Keratinocyte (primary cell): ENCODE results near the gene FAM186B. TPM values are rescaled to one million over a fixed set of nuclear protein-coding genes. Genes with fewer than 3 reads are reported as not detected.

Source experiments
- DNase-seq: peaks from one replicate; pipeline ENCODE4 v3.0.0-alpha.2; 2011; ENCODE audit warnings: low read depth, missing footprints, low spot score
- FAIRE-seq: peaks from 2 replicates; lab custom pipeline; 2011; peaks lifted over from hg19 to GRCh38; lab: Jason Lieb, UNC
- H2AFZ ChIP-seq: 2 replicates; pipeline ENCODE4 v1.6.0; 2012; ENCODE audit warnings: low read length, control low read depth, inconsistent platforms; ENCODE audit not compliant: control insufficient read depth
- H3K27ac ChIP-seq: 2 replicates; pipeline ENCODE4 v1.5.1; 2011; ENCODE audit warnings: low read length; ENCODE audit not compliant: control insufficient read depth, insufficient read depth
- H3K27me3 ChIP-seq: 3 replicates; pipeline ENCODE4 v1.6.0; 2011; ENCODE audit warnings: low read length; ENCODE audit not compliant: control insufficient read depth, insufficient read depth; ENCODE audit errors: extremely low read depth
- H3K36me3 ChIP-seq, 2 experiments: 2 replicates in 1 of 2; 3 replicates in 1 of 2; pipeline ENCODE4 v1.5.1; 2011; ENCODE audit warnings: low read length in 2 of 2, mild to moderate bottlenecking in 1 of 2; ENCODE audit not compliant: control insufficient read depth in 2 of 2, insufficient read depth in 2 of 2; ENCODE audit errors: extremely low read depth in 1 of 2
- H3K4me1 ChIP-seq: 3 replicates; pipeline ENCODE4 v1.5.1; 2011; ENCODE audit warnings: low read length; ENCODE audit not compliant: control insufficient read depth, insufficient read depth; ENCODE audit errors: extremely low read depth
- H3K4me2 ChIP-seq: 3 replicates; pipeline ENCODE4 v1.6.0; 2011; ENCODE audit warnings: low read depth, low read length; ENCODE audit not compliant: control insufficient read depth, insufficient read depth; ENCODE audit errors: extremely low read depth
- H3K4me3 ChIP-seq, 3 experiments: fragments of 200-600 bp in 1 of 3; sonication (generic) in 1 of 3; 2 replicates in 2 of 3; 3 replicates in 1 of 3; pipeline ENCODE4 v1.5.1; 2011 to 2016; ENCODE audit warnings: low read length in 3 of 3, mild to moderate bottlenecking in 3 of 3, control low read depth in 2 of 3, inconsistent platforms in 1 of 3, low read depth in 1 of 3, mixed read lengths in 1 of 3, mixed run types in 1 of 3, moderate library complexity in 1 of 3; ENCODE audit not compliant: control insufficient read depth in 2 of 3, insufficient read depth in 2 of 3; ENCODE audit errors: extremely low read depth in 1 of 3
- H3K79me2 ChIP-seq: 2 replicates; pipeline ENCODE4 v1.6.0; 2012; ENCODE audit warnings: low read length; ENCODE audit not compliant: control insufficient read depth, insufficient read depth
- H3K9ac ChIP-seq: 3 replicates; pipeline ENCODE4 v1.6.0; 2011; ENCODE audit warnings: low read length; ENCODE audit not compliant: control insufficient read depth, insufficient read depth; ENCODE audit errors: extremely low read depth
- H3K9me1 ChIP-seq: 3 replicates; pipeline ENCODE4 v1.6.0; 2011; ENCODE audit warnings: low read length; ENCODE audit not compliant: control insufficient read depth, insufficient read depth; ENCODE audit errors: extremely low read depth
- H3K9me3 ChIP-seq: 2 replicates; pipeline ENCODE4 v1.5.1; 2012; ENCODE audit warnings: low read depth, low read length; ENCODE audit not compliant: control insufficient read depth
- H4K20me1 ChIP-seq: 3 replicates; pipeline ENCODE4 v1.6.0; 2011; ENCODE audit warnings: low read length; ENCODE audit not compliant: control insufficient read depth, insufficient read depth; ENCODE audit errors: extremely low read depth
- CTCF ChIP-seq, 3 experiments: IDR thresholded peaks in 1 of 3; conservative IDR thresholded peaks in 1 of 3; optimal IDR thresholded peaks in 1 of 3; 2 replicates in 2 of 3; 3 replicates in 1 of 3; pipeline versions ENCODE3 to v1.5.1; 2011; ENCODE audit warnings: low read length in 3 of 3, mild to moderate bottlenecking in 3 of 3, moderate library complexity in 2 of 3, control low read depth in 1 of 3, inconsistent platforms in 1 of 3; ENCODE audit not compliant: insufficient read depth in 2 of 3; ENCODE audit errors: extremely low read depth in 1 of 3
- EZH2 ChIP-seq: IDR thresholded peaks from one replicate; pipeline ENCODE4 v1.6.1; 2012; ENCODE audit warnings: inconsistent platforms, mild to moderate bottlenecking, low read length, moderate library complexity
- dilution Hi-C: fragments of 300-500 bp; cut with MboI; formaldehyde crosslinking; loops from one replicate; pipeline ENCODE4 v1.7.0; 2020; ENCODE audit warnings: low sequenced_read_pairs; ENCODE audit not compliant: extremely low pct_ligation_motif_present
- polyA plus RNA-seq, 5 experiments: library from polyadenylated mRNA; depleted of rRNA in 3 of 5; stranded (reverse) in 3 of 5; stranded (forward) in 1 of 5; unstranded in 1 of 5; fragments of >200 nt; gene quantifications; 1 replicate in 1 of 5; 2 replicates in 3 of 5; 3 replicates in 1 of 5; pipeline versions ENCODE4 v1.2.1 to v1.2.3, GENCODE V29; 2011 to 2012; ENCODE audit warnings: missing spikeins in 2 of 5, low read depth in 1 of 5, low replicate concordance in 1 of 5

Gene FAM186B
- polyA plus RNA-seq, 1 donor (not counting 4 experiments of a cell fraction or from before 2014, with no cell fraction given) = 0.13 TPM

- Histone ChIP-seq H3K27me3 (no peaks in the 10 kb centered on the region), H3K9me1 (no peaks in the 10 kb centered on the region), H4K20me1 (no peaks in the 10 kb centered on the region), H3K4me2 (no peak overlapping the region), H3K4me1 (peaks cover under 1% of the 10 kb centered on the region), H3K9ac (no peak overlapping the region), H3K79me2 (no peaks in the 10 kb centered on the region), H3K27ac (no peak overlapping the region), H3K36me3 (peaks cover 37 to 48% of the 10 kb centered on the region in 2 experiments), H3K4me3 (no peak overlapping the region), H3K9me3 (no peaks in the 10 kb centered on the region), H2AFZ (no peak overlapping the region)
- dilution Hi-C loops = no loop called here
- FAIRE-seq (no peak), DNase-seq (no peak)
- TF ChIP-seq EZH2 (no peak), CTCF (optimal IDR thresholded peaks at IDR 0.05 in 1 of 3, IDR thresholded peaks at IDR 0.05 in 1 of 3, conservative IDR thresholded peaks at IDR 0.05 in 1 of 3; ENCODE audit: extremely low read depth in 1 of 3, insufficient read depth in 2 of 3, low read length in 3 of 3) (no peak)
Observed at GRCh38 chr12:49636574-49636973, 31.1 kb upstream of the FAM186B start.

- no peak overlapping the region for H3K4me3 ChIP-seq
- H4K20me1 ChIP-seq = no peaks in the 10 kb centered on the region
- H3K9ac ChIP-seq = no peak overlapping the region
- H3K27ac ChIP-seq = no peak overlapping the region
- no peaks in the 10 kb centered on the region for H3K9me1 ChIP-seq
- no peak overlapping the region for H3K4me2 ChIP-seq
- no peaks in the 10 kb centered on the region for H3K27me3 ChIP-seq
- FAIRE-seq = no peak
- H3K9me3 ChIP-seq = no peaks in the 10 kb centered on the region
- H3K4me1 ChIP-seq = no peaks in the 10 kb centered on the region
- DNase-seq = no peak
- TF ChIP-seq CTCF (optimal IDR thresholded peaks at IDR 0.05 in 1 of 3, IDR thresholded peaks at IDR 0.05 in 1 of 3, conservative IDR thresholded peaks at IDR 0.05 in 1 of 3; ENCODE audit: extremely low read depth in 1 of 3, insufficient read depth in 2 of 3, low read length in 3 of 3) = no peak
- TF ChIP-seq EZH2 = no peak
- H3K79me2 ChIP-seq = no peaks in the 10 kb centered on the region
- dilution Hi-C loops = no loop called here
- H2AFZ ChIP-seq = no peak overlapping the region
- H3K36me3 ChIP-seq = peaks cover 31 to 44% of the 10 kb centered on the region in 2 experiments
Observed at GRCh38 chr12:49635656-49636055, 30.2 kb upstream of the FAM186B start.
